Measurements from ENCODE around the gene KCTD11.

- no peak for TF ChIP-seq ISL1 (CRISPR knock-in tag; IDR thresholded peaks at IDR 0.05)
- no peak for TF ChIP-seq CSDC2 (CRISPR knock-in tag; IDR thresholded peaks at IDR 0.05)
- no peak for TF ChIP-seq RARB (CRISPR knock-in tag; IDR thresholded peaks at IDR 0.05)
- no peak for TF ChIP-seq CSRNP3 (CRISPR knock-in tag; IDR thresholded peaks at IDR 0.05)
- no peak for TF ChIP-seq TOX (CRISPR knock-in tag; IDR thresholded peaks at IDR 0.05; ENCODE audit: borderline replicate concordance)
- no peak for TF ChIP-seq PPARA (CRISPR knock-in tag; IDR thresholded peaks at IDR 0.05; ENCODE audit: borderline replicate concordance)
- no peak for TF ChIP-seq SNAI2 (CRISPR knock-in tag; IDR thresholded peaks at IDR 0.05)
- no peak for TF ChIP-seq ESRRG (CRISPR knock-in tag; IDR thresholded peaks at IDR 0.05)
- no peak for TF ChIP-seq ARNTL (CRISPR knock-in tag; IDR thresholded peaks at IDR 0.05; ENCODE audit: borderline replicate concordance, low read depth)
- TF ChIP-seq PATZ1 (CRISPR knock-in tag; IDR thresholded peaks at IDR 0.05; ENCODE audit: borderline replicate concordance): no peak
- TF ChIP-seq POU6F1 (CRISPR knock-in tag; IDR thresholded peaks at IDR 0.05; ENCODE audit: borderline replicate concordance, low read depth): no peak
- no peak for TF ChIP-seq ZFP3 (CRISPR knock-in tag; IDR thresholded peaks at IDR 0.05)
- no peak for TF ChIP-seq ZC3H10 (CRISPR knock-in tag; IDR thresholded peaks at IDR 0.05)
- no peak for TF ChIP-seq ZNF8 (CRISPR knock-in tag; IDR thresholded peaks at IDR 0.05)
Measured at GRCh38 chr17:7332111-7332510, 19.9 kb upstream of the KCTD11 start.
